DMS153 treated with DMSO at 0.1 percent for 48 hours (cell line): ENCODE measurements around the gene SCRG1.
A peak's percentile ranks its signal among the peaks of the same experiment; 100 is the strongest.

Source experiments
- DNase-seq: peaks from one replicate; lab custom pipeline; 2025; ENCODE audit not compliant: unreplicated experiment; lab: John Stamatoyannopoulos, UW

SCRG1 gene

GRCh38 chr4:173398779-173399415, at the start of gene SCRG1:
TSS of gene SCRG1 (minus strand) at chr4:173399116. CDS start at chr4:173391414, 7,702 bp downstream.
- DNase-seq = no peak

GRCh38 chr4:173448103-173448502, 49.2 kb upstream of the SCRG1 start:
- DNase-seq = no peak

- no peak for DNase-seq
These were observed 47.5 kb upstream of the SCRG1 start for GRCh38 chr4:173446416-173446815.

GRCh38 chr4:173443121-173443520, 44.2 kb upstream of the SCRG1 start:
- DNase-seq = no peak

GRCh38 chr4:173442223-173442932, 43.5 kb upstream of the SCRG1 start:
- no peak for DNase-seq

GRCh38 chr4:173440888-173441287, 42.0 kb upstream of the SCRG1 start:
- DNase-seq = no peak

- peak; percentile 34 for DNase-seq
These were observed 37.9 kb upstream of the SCRG1 start for GRCh38 chr4:173436771-173437265.

GRCh38 chr4:173436149-173436579, 37.2 kb upstream of the SCRG1 start:
- DNase-seq = peak; percentile 59

- DNase-seq = no peak
These were observed 35.3 kb upstream of the SCRG1 start for GRCh38 chr4:173434231-173434630.

- no peak for DNase-seq
These were observed 34.5 kb upstream of the SCRG1 start for GRCh38 chr4:173433447-173433846.

GRCh38 chr4:173432430-173432829, 33.5 kb upstream of the SCRG1 start:
- DNase-seq = no peak

- DNase-seq = no peak
These were observed 27.1 kb upstream of the SCRG1 start for GRCh38 chr4:173426064-173426463.

- no peak for DNase-seq
These were observed 26.2 kb upstream of the SCRG1 start for GRCh38 chr4:173424899-173425805.

GRCh38 chr4:173420801-173421200, 21.9 kb upstream of the SCRG1 start:
- no peak for DNase-seq

- DNase-seq = peak; percentile 28
These were observed 21.4 kb upstream of the SCRG1 start for GRCh38 chr4:173420324-173420752.

GRCh38 chr4:173418639-173419038, 19.7 kb upstream of the SCRG1 start:
- no peak for DNase-seq

GRCh38 chr4:173417833-173418232, 18.9 kb upstream of the SCRG1 start:
- DNase-seq = no peak

- DNase-seq = no peak
These were observed 17.2 kb upstream of the SCRG1 start for GRCh38 chr4:173415885-173416653.

GRCh38 chr4:173415092-173415491, 16.2 kb upstream of the SCRG1 start:
- no peak for DNase-seq

- no peak for DNase-seq
These were observed 15.5 kb upstream of the SCRG1 start for GRCh38 chr4:173414456-173414855.

GRCh38 chr4:173413036-173413435, 14.1 kb upstream of the SCRG1 start:
- no peak for DNase-seq
